ENCODE results near the gene CS. TPM values are rescaled to one million over a fixed set of nuclear protein-coding genes. Genes with fewer than 3 reads are reported as not detected.

CS gene
- total and polyA plus RNA-seq, 2 experiments from 2014 or later: 83.2 to 111 TPM

GRCh38 chr12:56300644-56301464 lies 724 bp upstream of the CS start:
- no peak for DNase-seq (ENCODE audit: low spot score)
- no peaks in the 10 kb centered on the region for H3K9me3 ChIP-seq (ENCODE audit: low read depth)
- peak overlapping the region; percentile 73 for H3K4me2 ChIP-seq
- 48% methylated on average over 21 of the region's 21 CpGs for WGBS (ENCODE audit: low lambda C conversion rate, missing lambda C conversion rate)
- no peaks in the 10 kb centered on the region for H3K27me3 ChIP-seq
- no peaks in the 10 kb centered on the region for H3K36me3 ChIP-seq (replicated peaks; ENCODE audit: insufficient read depth, low read depth)
- H3K9me2 ChIP-seq (replicated peaks; ENCODE audit: insufficient read depth): no peaks in the 10 kb centered on the region
- H3K4me1 ChIP-seq (ENCODE audit: insufficient read depth): peaks cover 17% of the 10 kb centered on the region
- H4K20me1 ChIP-seq (ENCODE audit: insufficient read depth, poor library complexity, severe bottlenecking): peaks cover 10% of the 10 kb centered on the region
- H3K4me3 ChIP-seq: peak overlapping the region; percentile 7
- peak overlapping the region; percentile 88 for H3K27ac ChIP-seq
- TF ChIP-seq EZH2phosphoT487 (IDR thresholded peaks at IDR 0.05; ENCODE audit: low read depth, severe bottlenecking, unreplicated experiment) (no peak), EZH2 (IDR thresholded peaks at IDR 0.05; ENCODE audit: borderline replicate concordance) (no peak)
- TF ChIP-seq, protein P1, sequence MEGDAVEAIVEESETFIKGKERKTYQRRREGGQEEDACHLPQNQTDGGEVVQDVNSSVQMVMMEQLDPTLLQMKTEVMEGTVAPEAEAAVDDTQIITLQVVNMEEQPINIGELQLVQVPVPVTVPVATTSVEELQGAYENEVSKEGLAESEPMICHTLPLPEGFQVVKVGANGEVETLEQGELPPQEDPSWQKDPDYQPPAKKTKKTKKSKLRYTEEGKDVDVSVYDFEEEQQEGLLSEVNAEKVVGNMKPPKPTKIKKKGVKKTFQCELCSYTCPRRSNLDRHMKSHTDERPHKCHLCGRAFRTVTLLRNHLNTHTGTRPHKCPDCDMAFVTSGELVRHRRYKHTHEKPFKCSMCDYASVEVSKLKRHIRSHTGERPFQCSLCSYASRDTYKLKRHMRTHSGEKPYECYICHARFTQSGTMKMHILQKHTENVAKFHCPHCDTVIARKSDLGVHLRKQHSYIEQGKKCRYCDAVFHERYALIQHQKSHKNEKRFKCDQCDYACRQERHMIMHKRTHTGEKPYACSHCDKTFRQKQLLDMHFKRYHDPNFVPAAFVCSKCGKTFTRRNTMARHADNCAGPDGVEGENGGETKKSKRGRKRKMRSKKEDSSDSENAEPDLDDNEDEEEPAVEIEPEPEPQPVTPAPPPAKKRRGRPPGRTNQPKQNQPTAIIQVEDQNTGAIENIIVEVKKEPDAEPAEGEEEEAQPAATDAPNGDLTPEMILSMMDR (IDR thresholded peaks at IDR 0.05; ENCODE audit: poor library complexity): no peak
- peaks cover 40% of the 10 kb centered on the region for H3K79me2 ChIP-seq
- H2AFZ ChIP-seq: peak overlapping the region; percentile 54

GRCh38 chr12:56299308-56299852 lies 750 bp downstream of the CS start:
- peaks cover 15% of the 10 kb centered on the region for H4K20me1 ChIP-seq (ENCODE audit: insufficient read depth, poor library complexity, severe bottlenecking)
- peak; percentile 32 for DNase-seq (ENCODE audit: low spot score)
- H3K79me2 ChIP-seq: peaks cover 53% of the 10 kb centered on the region
- H2AFZ ChIP-seq: peak overlapping the region; percentile 42
- no peak for TF ChIP-seq EZH2 (IDR thresholded peaks at IDR 0.05; ENCODE audit: borderline replicate concordance)
- TF ChIP-seq EZH2phosphoT487 (IDR thresholded peaks at IDR 0.05; ENCODE audit: low read depth, severe bottlenecking, unreplicated experiment): no peak
- TF ChIP-seq, protein P1 (IDR thresholded peaks at IDR 0.05; ENCODE audit: poor library complexity): no peak
- no peaks in the 10 kb centered on the region for H3K36me3 ChIP-seq (replicated peaks; ENCODE audit: insufficient read depth, low read depth)
- H3K27me3 ChIP-seq: no peaks in the 10 kb centered on the region
- 3% methylated on average over 10 of the region's 10 CpGs for WGBS (ENCODE audit: low lambda C conversion rate, missing lambda C conversion rate)
- peak overlapping the region; percentile 90 for H3K4me2 ChIP-seq
- peak overlapping the region; percentile 94 for H3K27ac ChIP-seq
- H3K4me1 ChIP-seq (ENCODE audit: insufficient read depth): peaks cover 17% of the 10 kb centered on the region
- peak overlapping the region; percentile 63 for H3K4me3 ChIP-seq
- no peaks in the 10 kb centered on the region for H3K9me2 ChIP-seq (replicated peaks; ENCODE audit: insufficient read depth)
- no peaks in the 10 kb centered on the region for H3K9me3 ChIP-seq (ENCODE audit: low read depth)

GRCh38 chr12:56298828-56299227 lies 1.3 kb downstream of the CS start:
- no peaks in the 10 kb centered on the region for H3K9me2 ChIP-seq (replicated peaks; ENCODE audit: insufficient read depth)

GRCh38 chr12:56297400-56297799 lies 2.7 kb downstream of the CS start:
- H3K9me2 ChIP-seq (replicated peaks; ENCODE audit: insufficient read depth): no peaks in the 10 kb centered on the region
- H2AFZ ChIP-seq: no peak overlapping the region
- DNase-seq (ENCODE audit: low spot score): no peak
- H3K9me3 ChIP-seq (ENCODE audit: low read depth): no peaks in the 10 kb centered on the region
- H3K4me3 ChIP-seq: no peak overlapping the region
- TF ChIP-seq EZH2phosphoT487 (IDR thresholded peaks at IDR 0.05; ENCODE audit: low read depth, severe bottlenecking, unreplicated experiment) (no peak), EZH2 (IDR thresholded peaks at IDR 0.05; ENCODE audit: borderline replicate concordance) (no peak)
- TF ChIP-seq, protein P1 (IDR thresholded peaks at IDR 0.05; ENCODE audit: poor library complexity): no peak
- peaks cover 20% of the 10 kb centered on the region for H4K20me1 ChIP-seq (ENCODE audit: insufficient read depth, poor library complexity, severe bottlenecking)
- H3K4me2 ChIP-seq: no peak overlapping the region
- WGBS (ENCODE audit: low lambda C conversion rate, missing lambda C conversion rate): 97% methylated on average over 8 of the region's 8 CpGs
- H3K36me3 ChIP-seq (replicated peaks; ENCODE audit: insufficient read depth, low read depth): no peaks in the 10 kb centered on the region
- no peaks in the 10 kb centered on the region for H3K27me3 ChIP-seq
- peaks cover 73% of the 10 kb centered on the region for H3K79me2 ChIP-seq
- H3K27ac ChIP-seq: no peak overlapping the region
- H3K4me1 ChIP-seq (ENCODE audit: insufficient read depth): peaks cover 17% of the 10 kb centered on the region

More at GRCh38 chr12:56298828-56299227, 1.3 kb downstream of the CS start:
- no peaks in the 10 kb centered on the region for H3K9me3 ChIP-seq (ENCODE audit: low read depth)
- peak overlapping the region; percentile 94 for H3K27ac ChIP-seq
- no peaks in the 10 kb centered on the region for H3K27me3 ChIP-seq
- peaks cover 15% of the 10 kb centered on the region for H4K20me1 ChIP-seq (ENCODE audit: insufficient read depth, poor library complexity, severe bottlenecking)
- peak overlapping the region; percentile 63 for H3K4me3 ChIP-seq
- H3K4me2 ChIP-seq: peak overlapping the region; percentile 90
- no peaks in the 10 kb centered on the region for H3K36me3 ChIP-seq (replicated peaks; ENCODE audit: insufficient read depth, low read depth)
- DNase-seq (ENCODE audit: low spot score): no peak
- no peak overlapping the region for H2AFZ ChIP-seq
- TF ChIP-seq EZH2 (IDR thresholded peaks at IDR 0.05; ENCODE audit: borderline replicate concordance): no peak
- H3K4me1 ChIP-seq (ENCODE audit: insufficient read depth): peaks cover 17% of the 10 kb centered on the region
- WGBS (ENCODE audit: low lambda C conversion rate, missing lambda C conversion rate): 86% methylated on average over 5 of the region's 5 CpGs
- H3K79me2 ChIP-seq: peaks cover 59% of the 10 kb centered on the region
